RPMI7951 (cell line): Measurements from ENCODE around the gene CD1D. TPM values are rescaled to one million over a fixed set of nuclear protein-coding genes. Genes with fewer than 3 reads are reported as not detected.

Experiments
- total RNA-seq: library from RNA; depleted of rRNA; stranded (reverse); fragments of >200 nt; shearing (Covaris generic); gene quantifications from 2 replicates; pipeline ENCODE4 v1.2.3, GENCODE V29; 2014; rRNA removed

Gene CD1D
- total RNA-seq, 1 experiment from 2014 or later, result 0.36 TPM

Other genes starting within 250 kb of the CD1D start
- gene KIRREL1, start 187.2 kb upstream of the CD1D start, total RNA-seq, result 77.3 and 80.8 TPM in 2 replicates
- not detected in 2 replicates for gene CD1A, start 73.5 kb downstream of the CD1D start, total RNA-seq
- gene CD1C, start 109.0 kb downstream of the CD1D start, total RNA-seq, result not detected in 2 replicates
- gene CD1B, start 150.6 kb downstream of the CD1D start, total RNA-seq, result not detected in 2 replicates
- not detected in 2 replicates for gene CD1E, start 173.0 kb downstream of the CD1D start, total RNA-seq
- not detected in 2 replicates for gene OR10T2, start 218.6 kb downstream of the CD1D start, total RNA-seq
- not detected in 2 replicates for gene OR10K2, start 245.3 kb downstream of the CD1D start, total RNA-seq